Mucosa of descending colon (tissue), 3 donors: ENCODE data around the gene COQ8A. TPM values are rescaled to one million over a fixed set of nuclear protein-coding genes. Genes with fewer than 3 reads are reported as not detected.
A peak's percentile ranks its signal among the peaks of the same experiment; 100 is the strongest.

Source experiments
- ATAC-seq: fragments of 200-7000 bp; cut with Tn5 transposase; one replicate; pipeline ENCODE4 v1.9.1; 2020; ENCODE audit warnings: mild to moderate bottlenecking, moderate library complexity
- DNase-seq, 3 donors: peaks; one replicate each; pipeline ENCODE4 v3.0.0-alpha.2; 2020
- H3K36me3 ChIP-seq: fragments of 200-600 bp; one replicate; pipeline ENCODE4 v1.8.0; 2021; ENCODE audit warnings: low read depth, mild to moderate bottlenecking
- H3K4me1 ChIP-seq: fragments of 200-600 bp; one replicate; pipeline ENCODE4 v1.8.0; 2021; ENCODE audit warnings: low read depth, mild to moderate bottlenecking
- H3K4me3 ChIP-seq: fragments of 200-600 bp; one replicate; pipeline ENCODE4 v1.8.0; 2021; ENCODE audit warnings: mild to moderate bottlenecking
- H3K9me3 ChIP-seq: fragments of 200-600 bp; one replicate; pipeline ENCODE4 v1.8.0; 2021; ENCODE audit warnings: mild to moderate bottlenecking
- intact Hi-C, 2 donors: fragments of 100-400 bp; cut with DNase I in 1 of 2; cut with micrococcal nuclease in 1 of 2; formaldehyde crosslinking; loops; one replicate each; pipeline versions ENCODE4 v1.11.0 to v1.11.1; 2022; cut with DNase I, micrococcal nuclease
- long read RNA-seq, 2 donors: library from polyadenylated mRNA; unstranded; transcript quantifications; one replicate each; pipeline ENCODE4 v2.0.0, GENCODE V29; 2019 to 2021
- total RNA-seq, 3 donors: library from RNA; stranded (reverse); fragmentation: NEBNext Ultra II Directional in 2 of 3; extraction: Animal tissue kit (Norgen Biotek cat#: 25700) in 2 of 3; gene quantifications; one replicate each; pipeline versions ENCODE4 v1.2.1 to v1.2.4, GENCODE V29; 2021 to 2023
- TF ChIP-seq, protein P1 (sequence below): fragments of 200-600 bp; IDR thresholded peaks from one replicate; pipeline ENCODE4 v1.8.0; 2022; ENCODE audit warnings: antibody characterized with exemption, mild to moderate bottlenecking
- donor health status: DM: no; HTN: no; CAD: no; lungs with moderate emphysema.
- donor health status: DM: no; HTN: no; CAD: no.
- donor health status: DM: no; HTN: yes; CAD: no.

The COQ8A gene
- 10 to 100 TPM; 47.3 to 77.9 (median 67.1) TPM for total RNA-seq
- long read RNA-seq, donor 1, transcript COQ8A-201 (15 exons, 2,872 nt): major isoform, 151 of 221 reads
- long read RNA-seq, donor 1, partial matches to known transcripts: 43 of 221 reads
- long read RNA-seq, donor 1, other reads (novel, unspliced or antisense): 27 of 221 reads
- long read RNA-seq, donor 2, transcript COQ8A-201 (15 exons, 2,872 nt): major isoform, 24 of 33 reads
- long read RNA-seq, donor 2, partial matches to known transcripts: 2 of 33 reads
- long read RNA-seq, donor 2, other reads (novel, unspliced or antisense): 7 of 33 reads

DNA sequence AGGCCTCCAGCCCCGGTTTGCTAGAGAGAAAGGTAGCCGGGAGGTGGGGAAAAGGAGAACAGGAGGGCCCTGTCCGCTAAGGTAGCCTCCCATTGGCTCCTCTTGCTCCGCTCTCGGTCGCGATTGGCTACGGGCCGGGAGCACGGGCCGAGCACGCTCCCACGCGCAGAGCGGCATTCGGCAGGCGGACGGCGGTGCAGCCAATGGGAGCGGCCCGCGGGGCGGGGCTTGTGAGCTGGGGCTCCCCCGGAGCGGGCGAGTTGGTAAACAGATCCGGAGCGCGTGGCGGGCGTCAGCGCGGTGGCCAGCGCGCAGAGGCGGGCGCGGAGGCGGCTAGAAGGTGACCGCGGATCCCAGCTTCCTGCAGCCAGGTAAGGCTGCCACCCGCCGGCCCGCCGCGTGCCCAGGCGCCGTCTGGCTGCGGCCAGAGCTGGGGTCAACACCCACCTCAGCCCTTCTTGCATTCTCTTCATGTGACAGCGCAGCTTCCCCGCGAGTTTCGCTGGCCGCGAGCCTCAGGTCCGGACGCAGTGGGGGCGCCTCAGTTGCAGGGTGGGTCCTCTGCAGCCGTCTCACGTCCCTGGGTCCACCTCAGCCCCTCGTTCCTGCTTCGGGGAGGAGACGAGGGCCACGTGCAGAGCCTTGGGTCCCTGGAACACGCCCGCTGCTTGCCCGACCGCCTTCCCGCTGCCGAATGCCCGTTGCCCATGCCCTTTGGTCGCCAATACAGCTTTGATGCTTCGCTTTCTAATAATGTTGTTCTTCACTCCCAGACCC, at the start of gene COQ8A:
Gene COQ8A (plus strand): TSS at position 266 of the 777 bp plus-strand sequence. CDS start 21,092 bp downstream, outside the sequence.
- TF ChIP-seq, protein P1, sequence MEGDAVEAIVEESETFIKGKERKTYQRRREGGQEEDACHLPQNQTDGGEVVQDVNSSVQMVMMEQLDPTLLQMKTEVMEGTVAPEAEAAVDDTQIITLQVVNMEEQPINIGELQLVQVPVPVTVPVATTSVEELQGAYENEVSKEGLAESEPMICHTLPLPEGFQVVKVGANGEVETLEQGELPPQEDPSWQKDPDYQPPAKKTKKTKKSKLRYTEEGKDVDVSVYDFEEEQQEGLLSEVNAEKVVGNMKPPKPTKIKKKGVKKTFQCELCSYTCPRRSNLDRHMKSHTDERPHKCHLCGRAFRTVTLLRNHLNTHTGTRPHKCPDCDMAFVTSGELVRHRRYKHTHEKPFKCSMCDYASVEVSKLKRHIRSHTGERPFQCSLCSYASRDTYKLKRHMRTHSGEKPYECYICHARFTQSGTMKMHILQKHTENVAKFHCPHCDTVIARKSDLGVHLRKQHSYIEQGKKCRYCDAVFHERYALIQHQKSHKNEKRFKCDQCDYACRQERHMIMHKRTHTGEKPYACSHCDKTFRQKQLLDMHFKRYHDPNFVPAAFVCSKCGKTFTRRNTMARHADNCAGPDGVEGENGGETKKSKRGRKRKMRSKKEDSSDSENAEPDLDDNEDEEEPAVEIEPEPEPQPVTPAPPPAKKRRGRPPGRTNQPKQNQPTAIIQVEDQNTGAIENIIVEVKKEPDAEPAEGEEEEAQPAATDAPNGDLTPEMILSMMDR: no peak
- intact Hi-C loops: no loop called here
- Histone ChIP-seq H3K9me3 (peaks cover 1% of the 10 kb centered on the region), H3K4me1 (peaks cover 43% of the 10 kb centered on the region), H3K4me3 (peak within 1 kb of the TSS; percentile 55), H3K36me3 (no peaks in the 10 kb centered on the region)
- ATAC-seq (peak; percentile 92), DNase-seq (peak; percentile 99 to 100 (median 100))

DNA sequence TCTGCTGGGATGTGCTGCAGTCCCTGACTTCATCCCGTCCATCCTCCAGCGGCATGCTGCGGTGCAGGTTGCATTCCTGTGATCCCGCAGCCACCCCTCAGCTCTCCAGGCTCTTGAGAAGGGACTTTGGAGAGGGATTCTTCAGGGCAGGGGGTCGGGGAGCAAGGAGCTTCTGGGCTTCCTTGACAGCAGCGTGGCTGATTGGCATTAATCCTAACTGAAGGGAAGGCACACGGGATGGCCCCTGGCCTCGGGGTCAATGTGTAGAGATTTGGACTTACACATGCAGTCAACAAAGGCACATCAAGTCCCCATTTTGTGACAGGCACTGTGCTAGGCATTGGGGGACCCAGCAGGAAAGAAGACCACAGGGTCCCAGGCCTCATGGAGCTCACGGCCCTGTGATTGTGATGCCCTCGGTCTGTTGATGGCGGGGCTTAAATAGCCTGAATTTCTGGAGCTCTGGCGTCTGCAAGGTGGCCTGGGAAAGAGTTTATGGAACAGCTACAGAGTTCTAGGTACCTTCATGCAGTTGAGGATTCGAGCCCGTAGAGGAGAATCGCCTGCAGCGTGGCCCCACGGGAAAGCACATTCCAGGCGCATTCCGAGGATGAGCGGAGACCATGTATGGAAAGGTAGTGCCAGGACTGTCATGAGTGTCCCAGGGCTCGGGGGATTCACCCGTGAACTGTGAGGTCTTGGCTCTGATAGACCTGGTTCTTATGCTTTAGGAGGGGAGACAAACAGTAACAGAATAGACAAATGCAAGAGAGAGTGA, 49.6 kb upstream of the COQ8A start:
- TF ChIP-seq, protein P1: no peak
- Histone ChIP-seq H3K4me1 (no peaks in the 10 kb centered on the region), H3K9me3 (no peaks in the 10 kb centered on the region), H3K36me3 (no peaks in the 10 kb centered on the region), H3K4me3 (no peak overlapping the region)
- intact Hi-C loops: no loop called here
- DNase-seq (no peak), ATAC-seq (no peak)

DNA sequence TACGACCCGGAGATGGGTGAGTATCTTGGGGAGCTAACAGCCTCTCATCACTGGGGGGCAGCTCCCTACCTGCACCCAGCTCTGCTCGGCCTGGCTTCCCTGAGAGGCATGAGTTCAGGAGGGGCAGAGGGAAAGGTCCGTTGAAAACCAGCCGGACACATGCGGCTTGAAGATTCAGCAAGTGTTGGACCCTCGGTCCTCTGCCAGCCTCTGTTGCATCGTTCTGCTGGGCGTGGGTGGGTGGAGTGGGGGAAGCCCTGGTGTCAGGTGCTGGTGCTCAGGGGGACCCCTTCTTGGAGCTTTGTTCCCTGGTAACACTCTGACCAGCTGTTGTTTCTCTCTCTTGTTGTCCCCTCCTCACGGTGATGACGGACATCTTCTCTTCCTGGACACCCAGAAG, 48.7 kb upstream of the COQ8A start:
- ATAC-seq: no peak
- no peaks in the 10 kb centered on the region for H3K9me3 ChIP-seq
- DNase-seq: no peak
- H3K4me1 ChIP-seq: no peaks in the 10 kb centered on the region
- intact Hi-C loops: no loop called here
- TF ChIP-seq, protein P1: no peak
- no peaks in the 10 kb centered on the region for H3K36me3 ChIP-seq
- H3K4me3 ChIP-seq: no peak overlapping the region

- Histone ChIP-seq H3K4me3 (no peak overlapping the region), H3K9me3 (no peaks in the 10 kb centered on the region), H3K4me1 (no peaks in the 10 kb centered on the region), H3K36me3 (no peaks in the 10 kb centered on the region)
- intact Hi-C loops: no loop called here
- TF ChIP-seq, protein P1: no peak
- DNase-seq: no peak
- no peak for ATAC-seq
These were observed 48.1 kb upstream of the COQ8A start for GRCh38 chr1:226891846-226892523.

DNA sequence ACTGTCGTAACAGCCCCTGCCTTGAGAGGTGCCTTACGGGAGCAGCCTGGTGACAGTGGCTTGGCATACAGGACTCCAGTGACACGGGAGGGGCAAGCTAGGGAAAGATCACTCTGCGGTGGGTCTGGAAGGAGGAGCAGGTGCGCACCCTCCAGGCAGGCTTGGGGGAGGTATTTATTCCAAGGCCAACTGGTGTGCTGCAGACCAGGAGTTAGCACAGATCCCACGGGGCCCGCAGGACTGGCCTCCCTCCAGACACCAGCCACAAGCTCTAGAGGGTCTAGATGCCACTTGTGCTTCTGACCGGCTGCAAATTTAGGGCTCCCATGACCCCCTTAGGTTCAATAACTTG, 47.6 kb upstream of the COQ8A start:
- H3K9me3 ChIP-seq: no peaks in the 10 kb centered on the region
- no peak overlapping the region for H3K4me3 ChIP-seq
- no peak for ATAC-seq
- TF ChIP-seq, protein P1: no peak
- H3K36me3 ChIP-seq: no peaks in the 10 kb centered on the region
- intact Hi-C loops: no loop called here
- no peak for DNase-seq
- no peaks in the 10 kb centered on the region for H3K4me1 ChIP-seq
